ENCODE results near the gene EMP2. TPM values are rescaled to one million over a fixed set of nuclear protein-coding genes. Genes with fewer than 3 reads are reported as not detected.

EMP2 gene
- total RNA-seq, 1 experiment from 2014 or later, result 14.4 TPM

DNA sequence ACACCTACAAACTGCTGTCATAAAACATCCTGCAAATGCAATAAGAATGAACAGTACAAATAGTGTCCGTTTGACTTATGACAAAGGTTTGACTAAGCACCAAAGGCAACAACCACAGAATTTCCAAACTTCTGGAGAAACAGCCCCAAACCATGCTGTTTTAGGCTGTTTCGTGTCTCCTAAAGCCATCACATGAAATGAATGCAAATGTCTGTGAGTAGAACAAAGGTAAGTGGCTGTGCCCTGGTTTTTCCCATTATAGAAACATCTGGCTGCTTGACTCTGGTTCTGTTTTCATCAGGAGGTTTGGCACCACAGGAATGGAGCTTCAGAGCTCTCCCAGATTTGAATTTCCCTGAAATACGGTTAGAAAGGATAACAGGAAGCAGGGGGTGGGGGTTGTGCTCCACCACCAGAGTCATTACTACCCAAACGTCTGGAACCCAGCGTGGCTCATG is 4.6 kb upstream of the EMP2 start:
- H3K4me3 Mint-ChIP-seq, result no peak overlapping the region
- peaks cover 0 to 4% (median 2%) of the 10 kb centered on the region in 3 experiments; a peak in 1 of 7 replicates for H3K36me3 Mint-ChIP-seq (ENCODE audit: insufficient read depth in 1 of 3, low read depth in 3 of 3)
- Histone ChIP-seq H2AFZ (ENCODE audit: low read length) (no peak overlapping the region), H3K4me2 (ENCODE audit: insufficient read depth, insufficient read length, low read length) (no peak overlapping the region), H2BK15ac (ENCODE audit: low read depth, low read length) (no peak overlapping the region), H3K4me1 (ENCODE audit: insufficient read depth, low read length) (peaks cover 4% of the 10 kb centered on the region; the same call in 1 of the 2 replicates), H3T11ph (ENCODE audit: low read length) (no peak overlapping the region), H3K23me2 (ENCODE audit: insufficient read length, low read depth, low read length, poor library complexity, severe bottlenecking) (peaks cover 2% of the 10 kb centered on the region), H3K9ac (ENCODE audit: extremely low read depth, insufficient read length, low read length) (no peak overlapping the region), H4K5ac (ENCODE audit: insufficient read length, low read depth, low read length) (no peak overlapping the region), H2BK120ac (ENCODE audit: low read depth, low read length, poor library complexity, severe bottlenecking) (no peak overlapping the region), H3K79me1 (ENCODE audit: insufficient read depth, low read depth, low read length, poor library complexity, severe bottlenecking) (no peaks in the 10 kb centered on the region), H2BK20ac (ENCODE audit: low read depth, low read length, poor library complexity, severe bottlenecking) (no peak overlapping the region), H4K8ac (replicated peaks; ENCODE audit: insufficient read length, low read depth, low read length) (no peak overlapping the region), H2BK5ac (ENCODE audit: insufficient read length, low read length) (no peak overlapping the region), H3K56ac (ENCODE audit: insufficient read length, low read depth, low read length) (no peak overlapping the region), H3K23ac (ENCODE audit: insufficient read length, low read depth, low read length) (no peak overlapping the region), H3K27me3 (ENCODE audit: insufficient read depth, low read length) (no peaks in the 10 kb centered on the region), H3K4ac (ENCODE audit: low read depth, low read length) (no peak overlapping the region), H3K18ac (ENCODE audit: insufficient read length, low read depth, low read length) (no peak overlapping the region), H3K14ac (ENCODE audit: insufficient read depth, low read length) (no peak overlapping the region), H3K79me2 (ENCODE audit: insufficient read depth, low read length) (no peaks in the 10 kb centered on the region), H3K27ac (ENCODE audit: insufficient read length, low read depth, low read length) (no peak overlapping the region), H4K91ac (ENCODE audit: insufficient read length, low read depth, low read length) (no peak overlapping the region), H2BK12ac (ENCODE audit: insufficient read length, low read depth, low read length) (no peak overlapping the region), H3K9me3 (ENCODE audit: control insufficient read depth, low read depth, low read length) (no peaks in the 10 kb centered on the region), H2AK5ac (ENCODE audit: insufficient read length, low read length) (no peak overlapping the region), H4K20me1 (ENCODE audit: control insufficient read depth, insufficient read depth, insufficient read length) (no peaks in the 10 kb centered on the region)
- TF ChIP-seq CTCF (conservative IDR thresholded peaks at IDR 0.05), result no peak
- peaks cover 0 to 7% of the 10 kb centered on the region in 2 experiments; a peak in 4 of 5 replicates for H3K9me3 Mint-ChIP-seq
- H3K27ac Mint-ChIP-seq, result no peak overlapping the region; a peak in 1 of 7 replicates
- peaks cover 36 to 47% of the 10 kb centered on the region in 2 experiments for H3K4me1 Mint-ChIP-seq
- DNase-seq, result no peak
- WGBS (ENCODE audit: extremely low coverage, insufficient read length, low lambda C conversion rate), result no CpG with 5 or more reads among the region's 5 CpGs
- peaks cover 17% of the 10 kb centered on the region for H3K27me3 Mint-ChIP-seq (ENCODE audit: low read depth)

Data from H9 (cell line).